ENCODE measurements around the gene SAP130.

SAP130 gene

DNA sequence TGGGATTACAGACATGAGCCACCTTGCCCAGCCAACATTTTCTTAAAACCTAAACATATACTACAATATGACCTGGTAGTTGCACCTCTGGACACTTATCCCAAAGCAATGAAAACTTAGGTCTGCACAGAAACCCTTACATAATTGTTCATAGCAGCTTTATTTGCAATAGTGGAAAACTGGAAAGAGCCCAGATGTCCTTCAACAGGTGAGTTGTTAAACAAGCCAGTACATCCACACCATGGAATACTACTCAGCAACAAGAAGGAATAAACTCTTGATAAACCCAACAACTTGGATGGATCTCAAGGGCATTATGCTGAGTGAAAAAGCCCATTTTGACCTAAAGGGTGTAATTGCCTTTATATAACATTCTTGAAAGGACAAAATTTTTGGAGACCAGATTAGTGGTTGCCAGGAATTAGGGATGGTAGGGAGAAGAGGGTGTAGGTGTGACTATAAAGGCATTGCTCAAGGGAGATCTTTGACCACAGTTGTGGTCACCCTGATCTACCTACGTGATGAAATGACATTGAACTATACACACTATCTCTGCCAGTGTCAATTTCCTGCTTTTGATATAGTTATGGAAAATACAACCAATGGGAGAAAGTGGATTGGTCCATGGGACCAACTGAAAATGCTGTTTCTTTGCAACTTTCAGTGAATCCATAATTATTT, 130.2 kb downstream of the SAP130 start:
- DNase-seq (ENCODE audit: low read depth in 1 of 2, low spot score in 1 of 2), result no peak

DNA sequence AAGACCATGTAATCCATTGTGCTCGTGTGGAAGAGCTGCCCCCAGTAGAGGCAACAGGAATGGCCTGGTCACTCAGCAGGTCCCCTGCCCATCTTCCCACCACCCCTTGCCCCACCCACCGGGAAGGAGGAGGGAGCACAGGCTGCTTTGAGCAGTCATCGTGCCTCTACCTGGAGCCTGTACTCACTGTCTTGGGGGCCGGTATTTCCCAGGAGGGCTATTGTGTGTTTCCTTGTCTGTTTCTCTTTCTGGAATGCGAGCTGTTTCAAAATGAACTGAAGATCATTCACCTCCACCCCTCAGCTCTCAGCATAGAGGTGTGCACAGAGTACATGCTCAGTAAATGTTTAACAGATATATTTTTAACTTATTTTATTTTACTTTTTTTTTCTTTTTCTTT, 134.4 kb downstream of the SAP130 start:
- DNase-seq (ENCODE audit: low read depth in 1 of 2, low spot score in 1 of 2), result no peak

DNA sequence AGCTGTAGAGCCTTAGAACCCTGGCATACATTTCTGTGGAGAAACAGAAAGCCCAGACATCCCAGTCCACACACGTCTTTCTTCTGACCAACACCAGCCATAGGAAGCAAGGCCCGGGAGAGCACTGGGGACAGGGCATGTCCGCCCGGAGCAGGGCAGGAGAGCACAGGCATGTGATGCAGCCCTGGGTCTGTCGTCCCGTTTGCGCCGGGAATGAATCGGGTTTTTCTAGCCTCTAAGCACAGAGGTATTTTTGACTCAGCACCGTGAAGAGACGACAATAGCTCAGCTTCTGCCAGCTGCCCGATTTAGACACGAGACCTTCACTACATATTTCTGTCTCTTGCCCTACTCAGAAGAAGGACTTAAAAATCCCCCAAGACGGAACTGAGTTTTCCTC, 134.8 kb downstream of the SAP130 start:
- no peak for DNase-seq (ENCODE audit: low read depth in 1 of 2, low spot score in 1 of 2)

DNA sequence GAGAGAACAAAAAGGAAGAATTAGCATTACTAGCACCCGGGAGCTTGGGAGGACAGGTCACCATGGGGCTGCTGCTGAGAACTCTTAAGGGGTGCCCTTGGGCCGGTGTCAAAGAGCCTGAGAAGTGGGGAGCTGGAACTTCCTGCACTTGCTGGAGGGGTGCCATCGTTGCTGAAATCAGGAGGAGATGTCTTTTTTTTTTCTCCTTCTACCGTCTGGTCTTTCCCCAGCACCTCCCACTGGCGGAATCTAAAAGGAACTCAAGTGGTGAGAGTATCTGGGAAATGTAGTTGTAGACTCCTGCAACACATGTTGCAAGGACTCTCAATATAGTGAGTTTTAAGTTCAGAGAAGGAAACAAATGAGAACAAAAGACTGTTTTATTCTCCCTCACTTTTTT, 136.0 kb downstream of the SAP130 start:
- no peak for DNase-seq (ENCODE audit: low read depth in 1 of 2, low spot score in 1 of 2)

Measured in activated CD4-positive, alpha-beta T cell treated with anti-CD3 and anti-CD28 coated beads, Interleukin-2, amount 50 U/mL, for 24 hours (primary cell).